GM23248 (cell line): ENCODE measurements around the gene MAD2L2.

ENCODE experiments used
- EZH2 ChIP-seq: fragments of 200-600 bp; sonication (generic); IDR thresholded peaks from 2 replicates; pipeline ENCODE4 v1.6.1; 2018; ENCODE audit warnings: antibody characterized with exemption, mild to moderate bottlenecking; ENCODE audit not compliant: insufficient read depth, poor library complexity, severe bottlenecking
- EZH2phosphoT487 ChIP-seq: fragments of 200-600 bp; sonication (generic); IDR thresholded peaks from 2 replicates; pipeline ENCODE4 v1.6.1; 2018; ENCODE audit warnings: antibody characterized with exemption, moderate library complexity, mild to moderate bottlenecking, low read depth; ENCODE audit not compliant: insufficient read depth

DNA sequence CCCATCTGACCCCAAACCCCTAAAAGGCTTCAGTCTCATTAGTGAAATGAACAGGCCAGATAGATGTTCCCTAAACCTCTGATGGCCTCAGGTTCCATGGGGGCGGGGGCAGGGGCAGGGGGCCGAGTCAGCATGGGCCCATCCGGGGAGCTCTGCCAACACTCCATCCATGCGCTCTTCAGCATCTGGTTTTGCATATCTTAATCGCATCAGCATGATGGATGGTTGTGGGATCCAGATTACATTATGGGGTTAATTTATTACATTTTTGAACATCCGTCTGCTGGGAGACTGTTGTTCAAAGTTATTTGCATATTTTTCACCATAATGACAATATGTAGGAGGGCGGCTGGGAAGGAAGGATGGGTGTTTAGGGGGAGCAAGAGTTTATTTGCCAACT, 3.1 kb upstream of the MAD2L2 start:
- TF ChIP-seq EZH2phosphoT487 (no peak), EZH2 (no peak)
